ENCODE data around the gene SFTA2. TPM values are rescaled to one million over a fixed set of nuclear protein-coding genes. Genes with fewer than 3 reads are reported as not detected.
"Not testable (repeated sequence)": the region's sequence is repeated elsewhere in the genome, so short reads cannot be mapped to it uniquely, and the experiment has no call there.

SFTA2 gene
- total and polyA plus RNA-seq, 10 of the 15 experiments (the other 5 are each of a cell fraction or from before 2014, with no cell fraction given) = 0.15 to 0.92 (median 0.33) TPM; not detected in 4

- SMC1A ChIA-PET (ENCODE audit: uncharacterized antibody, unreplicated experiment) = interaction anchor here (1.0 to 3.0 kb wide), 3 partner anchors 15 to 85 kb away, joined by 3 to 14 read pairs (median 3); partner anchors contain the start of gene DDR1
- POLR2A ChIA-PET = interaction anchor here (0.6 to 2.1 kb wide), 6 partner anchors 19 to 292 kb away, joined by 3 to 21 read pairs (median 3); partner anchors contain the start of gene DDR1
- Histone ChIP-seq H3K4me3 (peak overlapping the region; percentile 100), H3K9ac (ENCODE audit: control insufficient read depth, insufficient read depth, low read length) (peak overlapping the region; percentile 87), H3K27ac (ENCODE audit: control insufficient read depth, insufficient read depth) (peak overlapping the region; percentile 77), H3K79me2 (ENCODE audit: control insufficient read depth, insufficient read depth, low read length) (peaks cover 11% of the 10 kb centered on the region), H2AFZ (ENCODE audit: control insufficient read depth, low read depth, low read length) (peak overlapping the region; percentile 98), H3K4me2 (ENCODE audit: control insufficient read depth, insufficient read depth) (peak overlapping the region; percentile 86), H3K4me1 (ENCODE audit: control insufficient read depth, insufficient read depth, low read length) (peaks cover 23% of the 10 kb centered on the region)
- peak; percentile 93 for TF ChIP-seq MLLT1 (IDR thresholded peaks at IDR 0.05)
- BruUV-seq (replicated peaks); intact Hi-C loops (cut with micrococcal nuclease; ENCODE audit: unreplicated experiment); FAIRE-seq; H4K20me1 ChIP-seq (ENCODE audit: control insufficient read depth, insufficient read depth); H3K9me3 ChIP-seq (replicated peaks; ENCODE audit: control insufficient read depth, insufficient read depth, low read length); in situ Hi-C loops (cut with MboI); ATAC-seq; H3K27me3 ChIP-seq (replicated peaks in 1 of 2; ENCODE audit: control insufficient read depth in 2 of 2, insufficient read depth in 2 of 2, low read length in 1 of 2); DNase-seq (ENCODE audit: low read depth, low spot score); H3K36me3 ChIP-seq (ENCODE audit: control insufficient read depth in 2 of 2, insufficient read depth in 2 of 2, low read length in 1 of 2): not testable (repeated sequence)
- WGBS (ENCODE audit: insufficient coverage, insufficient replicate concordance, low lambda C conversion rate, missing lambda C conversion rate) = 43% methylated on average over 13 of the region's 16 CpGs
- RAD21 ChIA-PET (ENCODE audit: unreplicated experiment) = interaction anchor here (1.0 to 3.5 kb wide), 4 partner anchors 12 to 172 kb away, joined by 3 to 22 read pairs (median 4); partner anchors contain the start of gene DDR1
- CTCF ChIA-PET = interaction anchor here (1.6 to 3.7 kb wide), 3 partner anchors 22 to 177 kb away, joined by 5 to 13 read pairs (median 6); no protein-coding TSS in a partner anchor
Measured at GRCh38 chr6:30907290-30907757, 24.6 kb downstream of the SFTA2 start.

- peak overlapping the region; percentile 30; the same call in 1 of the 2 replicates for H3K27ac ChIP-seq (ENCODE audit: control insufficient read depth, insufficient read depth)
- ATAC-seq (no peak), FAIRE-seq (no peak), DNase-seq (ENCODE audit: low read depth, low spot score) (no peak)
- in situ Hi-C loops (cut with MboI) (no loop called here), intact Hi-C loops (cut with micrococcal nuclease; ENCODE audit: unreplicated experiment) (no loop called here)
- ChIA-PET RAD21 (ENCODE audit: unreplicated experiment) (interaction anchor here (0.7 to 1.2 kb wide), 4 partner anchors 10 to 167 kb away, joined by 3 to 4 read pairs (median 3); no protein-coding TSS in a partner anchor), POLR2A (interaction anchor here (1.5 to 6.0 kb wide), 2 partner anchors 11 to 18 kb away, joined by 4 to 37 read pairs; partner anchors contain the start of gene VARS2), CTCF (interaction anchor here (1.0 to 1.7 kb wide), 3 partner anchors 11 to 177 kb away, joined by 4 to 6 read pairs (median 4); partner anchors contain the start of gene VARS2), SMC1A (ENCODE audit: uncharacterized antibody, unreplicated experiment) (interaction anchor here (0.8 to 2.2 kb wide), 4 partner anchors 12 to 81 kb away, joined by 3 to 8 read pairs (median 3); no protein-coding TSS in a partner anchor)
- peaks cover 32% of the 10 kb centered on the region for H3K4me1 ChIP-seq (ENCODE audit: control insufficient read depth, insufficient read depth, low read length)
- no peaks in the 10 kb centered on the region for H3K27me3 ChIP-seq (replicated peaks in 1 of 2; ENCODE audit: control insufficient read depth in 2 of 2, insufficient read depth in 2 of 2, low read length in 1 of 2)
- peak overlapping the region; percentile 4; the same call in 1 of the 2 replicates for H3K4me2 ChIP-seq (ENCODE audit: control insufficient read depth, insufficient read depth)
- H4K20me1 ChIP-seq (ENCODE audit: control insufficient read depth, insufficient read depth) = no peaks in the 10 kb centered on the region
- no peak overlapping the region for H3K4me3 ChIP-seq
- peaks cover 0 to 8% of the 10 kb centered on the region in 2 experiments; a peak in 2 of 4 replicates for H3K36me3 ChIP-seq (ENCODE audit: control insufficient read depth in 2 of 2, insufficient read depth in 2 of 2, low read length in 1 of 2)
- H3K79me2 ChIP-seq (ENCODE audit: control insufficient read depth, insufficient read depth, low read length) = peaks cover 3% of the 10 kb centered on the region
- H2AFZ ChIP-seq (ENCODE audit: control insufficient read depth, low read depth, low read length) = no peak overlapping the region
- H3K9me3 ChIP-seq (replicated peaks; ENCODE audit: control insufficient read depth, insufficient read depth, low read length) = no peaks in the 10 kb centered on the region
- 75% methylated on average over 4 of the region's 4 CpGs for WGBS (ENCODE audit: insufficient coverage, insufficient replicate concordance, low lambda C conversion rate, missing lambda C conversion rate)
- no peak overlapping the region for H3K9ac ChIP-seq (ENCODE audit: control insufficient read depth, insufficient read depth, low read length)
- no TSS peak for BruUV-seq (replicated peaks)
- TF ChIP-seq ZNF384 (IDR thresholded peaks at IDR 0.05; ENCODE audit: borderline replicate concordance, low read depth, low read length) (peak; percentile 17; the same call in 1 of the 2 replicates), RBBP5 (conservative IDR thresholded peaks at IDR 0.05) (no peak), RAD51 (IDR thresholded peaks at IDR 0.05) (no peak), ZNF687 (IDR thresholded peaks at IDR 0.05) (no peak), SPI1 (IDR thresholded peaks at IDR 0.05; ENCODE audit: borderline replicate concordance, insufficient read depth, low read depth, low read length) (peak; percentile 52; the same call in 1 of the 2 replicates), RAD21 (IDR thresholded peaks at IDR 0.05; ENCODE audit: insufficient read depth, low read depth, low read length) (no peak), GATAD2B (conservative IDR thresholded peaks at IDR 0.05; ENCODE audit: low read depth) (no peak), JUNB (IDR thresholded peaks at IDR 0.05) (no peak), TCF3 (IDR thresholded peaks at IDR 0.05; ENCODE audit: borderline replicate concordance, insufficient read depth, low read depth, low read length) (no peak)
Measured at GRCh38 chr6:30903236-30903635, 28.7 kb downstream of the SFTA2 start.
